ENCODE data around the gene HNRNPA2B1.

Gene HNRNPA2B1

DNA sequence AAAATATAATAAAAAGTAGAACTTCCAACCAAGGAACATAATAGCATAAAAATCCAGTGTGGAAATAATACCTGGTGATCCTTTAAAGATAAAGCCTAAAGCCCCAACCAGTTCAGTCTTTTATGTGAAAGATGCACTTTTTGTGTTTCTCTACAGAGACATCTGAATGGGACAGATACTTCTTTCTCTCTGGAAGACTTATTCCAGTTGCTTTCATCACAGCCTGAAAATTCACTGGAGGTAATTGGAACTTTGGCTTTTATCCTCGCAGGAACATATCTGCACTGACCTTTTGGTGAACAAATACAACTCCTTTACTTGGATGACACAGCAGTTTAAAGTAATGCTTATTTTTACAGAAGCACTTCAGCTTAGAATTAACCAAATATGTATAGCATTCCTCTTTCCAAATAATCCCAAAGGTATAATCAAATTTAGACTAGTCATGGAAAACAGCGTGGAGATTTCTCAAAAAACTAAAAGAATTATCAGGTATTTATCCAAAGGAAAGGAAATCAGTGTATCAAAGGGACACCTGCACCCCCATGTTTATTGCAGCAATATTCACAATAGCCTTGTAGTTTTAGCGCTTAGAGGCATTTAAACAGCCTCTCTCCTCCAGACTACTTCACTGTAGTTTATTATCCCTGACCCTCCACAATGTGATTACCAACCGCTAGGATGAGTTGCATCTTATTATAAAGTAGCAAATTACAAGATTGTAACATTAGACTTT, 16.8 kb downstream of the HNRNPA2B1 start:
- Histone ChIP-seq H3K4me2 (ENCODE audit: low read depth, low read length, poor library complexity, severe bottlenecking) (no peak overlapping the region), H3K36me3 (ENCODE audit: low read length) (peaks cover 1% of the 10 kb centered on the region), H3K79me2 (ENCODE audit: insufficient read depth, low read length) (no peaks in the 10 kb centered on the region), H3K9me3 (ENCODE audit: insufficient read depth, low read length) (no peaks in the 10 kb centered on the region), H4K20me1 (ENCODE audit: low read depth, low read length) (peaks cover 2% of the 10 kb centered on the region; the same call in 1 of the 2 replicates), H3K4me3 (ENCODE audit: insufficient read depth, low read length, poor library complexity, severe bottlenecking) (no peak overlapping the region), H2AFZ (ENCODE audit: low read depth, low read length, severe bottlenecking) (no peak overlapping the region), H3K9me2 (replicated peaks; ENCODE audit: insufficient read depth, low read length) (no peaks in the 10 kb centered on the region), H3K27ac (ENCODE audit: low read depth, low read length) (peak overlapping the region; percentile 6; the same call in 1 of the 2 replicates), H3K9ac (ENCODE audit: low read length) (no peak overlapping the region), H3K27me3 (ENCODE audit: low read length) (no peaks in the 10 kb centered on the region), H3F3A (ENCODE audit: insufficient read depth) (peaks cover 79% of the 10 kb centered on the region)
- TF ChIP-seq CTCF (IDR thresholded peaks at IDR 0.05; ENCODE audit: insufficient read depth, low read length, poor library complexity, severe bottlenecking) (no peak), EZH2phosphoT487 (conservative IDR thresholded peaks at IDR 0.05; ENCODE audit: low read length) (no peak)

DNA sequence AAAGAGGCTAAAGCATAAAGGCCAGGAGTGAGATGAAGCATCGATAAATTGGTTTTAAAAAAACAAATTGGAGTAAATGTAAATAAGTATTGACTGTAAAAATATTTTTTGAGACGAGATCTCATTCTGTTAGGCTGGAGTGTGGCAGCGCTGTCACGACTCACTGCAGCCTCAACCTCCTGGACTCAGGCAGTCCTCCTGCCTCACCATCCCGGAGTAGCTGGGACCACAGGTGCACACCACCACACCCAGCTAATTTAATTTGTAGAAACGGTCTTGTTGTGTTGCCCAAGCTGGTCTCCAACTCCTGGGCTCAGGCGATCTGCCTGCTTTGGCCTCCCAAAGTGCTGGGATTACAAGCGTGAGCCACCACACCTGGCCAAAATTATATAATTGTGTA, 17.8 kb downstream of the HNRNPA2B1 start:
- no peak overlapping the region for H3K9ac ChIP-seq (ENCODE audit: low read length)
- no peaks in the 10 kb centered on the region for H3K79me2 ChIP-seq (ENCODE audit: insufficient read depth, low read length)
- no peaks in the 10 kb centered on the region for H3K27me3 ChIP-seq (ENCODE audit: low read length)
- no peaks in the 10 kb centered on the region for H3K9me2 ChIP-seq (replicated peaks; ENCODE audit: insufficient read depth, low read length)
- H3K4me3 ChIP-seq (ENCODE audit: insufficient read depth, low read length, poor library complexity, severe bottlenecking): no peak overlapping the region
- TF ChIP-seq EZH2phosphoT487 (conservative IDR thresholded peaks at IDR 0.05; ENCODE audit: low read length) (no peak), CTCF (IDR thresholded peaks at IDR 0.05; ENCODE audit: insufficient read depth, low read length, poor library complexity, severe bottlenecking) (no peak)
- H3K36me3 ChIP-seq (ENCODE audit: low read length): no peaks in the 10 kb centered on the region
- no peak overlapping the region for H3K27ac ChIP-seq (ENCODE audit: low read depth, low read length)
- H3F3A ChIP-seq (ENCODE audit: insufficient read depth): peaks cover 69% of the 10 kb centered on the region
- no peaks in the 10 kb centered on the region for H4K20me1 ChIP-seq (ENCODE audit: low read depth, low read length)
- H3K9me3 ChIP-seq (ENCODE audit: insufficient read depth, low read length): no peaks in the 10 kb centered on the region
- no peak overlapping the region for H2AFZ ChIP-seq (ENCODE audit: low read depth, low read length, severe bottlenecking)
- H3K4me2 ChIP-seq (ENCODE audit: low read depth, low read length, poor library complexity, severe bottlenecking): no peak overlapping the region

- H3K36me3 ChIP-seq (ENCODE audit: low read length): no peaks in the 10 kb centered on the region
- H3K9me2 ChIP-seq (replicated peaks; ENCODE audit: insufficient read depth, low read length): no peaks in the 10 kb centered on the region
- H4K20me1 ChIP-seq (ENCODE audit: low read depth, low read length): no peaks in the 10 kb centered on the region
- no peak overlapping the region for H3K4me2 ChIP-seq (ENCODE audit: low read depth, low read length, poor library complexity, severe bottlenecking)
- peaks cover 65% of the 10 kb centered on the region for H3F3A ChIP-seq (ENCODE audit: insufficient read depth)
- no peak overlapping the region for H2AFZ ChIP-seq (ENCODE audit: low read depth, low read length, severe bottlenecking)
- no peaks in the 10 kb centered on the region for H3K27me3 ChIP-seq (ENCODE audit: low read length)
- no peak overlapping the region for H3K4me3 ChIP-seq (ENCODE audit: insufficient read depth, low read length, poor library complexity, severe bottlenecking)
- no peak overlapping the region for H3K9ac ChIP-seq (ENCODE audit: low read length)
- no peaks in the 10 kb centered on the region for H3K9me3 ChIP-seq (ENCODE audit: insufficient read depth, low read length)
- H3K79me2 ChIP-seq (ENCODE audit: insufficient read depth, low read length): no peaks in the 10 kb centered on the region
- TF ChIP-seq CTCF (IDR thresholded peaks at IDR 0.05; ENCODE audit: insufficient read depth, low read length, poor library complexity, severe bottlenecking) (no peak), EZH2phosphoT487 (conservative IDR thresholded peaks at IDR 0.05; ENCODE audit: low read length) (no peak)
- H3K27ac ChIP-seq (ENCODE audit: low read depth, low read length): no peak overlapping the region
Observed at GRCh38 chr7:26182283-26182682, 18.3 kb downstream of the HNRNPA2B1 start.

Measured in SU-DHL-6 (cell line).